ENCODE data around the gene SLC49A3. TPM values are rescaled to one million over a fixed set of nuclear protein-coding genes. Genes with fewer than 3 reads are reported as not detected.

Gene SLC49A3
- polyA plus RNA-seq, 1 donor (not counting 4 experiments of a cell fraction or from before 2014, with no cell fraction given): 0.04 TPM

DNA sequence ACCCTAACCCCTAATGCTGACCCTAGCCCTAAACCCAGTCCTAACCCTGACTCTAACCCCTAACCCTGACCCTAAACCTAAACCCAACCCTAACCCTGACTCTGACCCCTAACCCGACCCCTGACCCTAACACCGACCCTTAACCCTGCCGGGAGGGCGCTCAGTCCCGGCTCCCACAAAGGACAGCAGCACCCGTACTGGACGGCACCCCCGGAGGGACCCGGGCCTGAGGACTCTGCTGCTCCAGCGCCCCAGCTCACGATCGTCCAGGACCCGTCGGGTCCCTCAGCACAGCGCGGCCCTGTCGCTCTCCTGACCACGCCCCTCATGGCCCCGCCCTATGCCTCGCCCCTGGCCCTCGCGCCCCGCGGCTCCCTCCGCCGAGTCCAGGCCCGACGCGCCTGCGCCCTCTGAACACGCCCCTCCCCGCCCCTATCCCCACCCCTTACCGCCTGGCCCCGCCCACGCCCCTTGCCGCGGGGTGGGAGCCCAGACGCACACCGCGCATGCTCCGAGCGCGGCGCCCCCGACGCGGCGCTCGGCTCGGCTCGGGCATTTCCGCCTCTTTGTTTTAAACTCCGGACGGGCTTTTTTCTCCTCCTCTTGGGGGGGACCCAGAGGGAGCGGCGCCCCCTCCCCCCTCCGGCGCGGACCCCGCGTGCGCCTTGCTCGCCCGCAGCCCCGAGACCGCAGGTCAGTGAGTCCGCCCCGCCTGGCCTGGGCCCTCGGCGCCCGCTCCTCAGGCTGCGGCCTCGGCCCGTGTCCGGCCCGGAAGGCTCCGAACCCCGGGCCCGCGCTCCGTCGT, 16.5 kb upstream of the SLC49A3 start, which contains the start of gene PCGF3:
Gene PCGF3 (plus strand): TSS at position 555 of the 805 bp plus-strand sequence. CDS start 27,849 bp downstream, outside the sequence.
- peak within 1 kb of the TSS; percentile 79 for H3K27ac ChIP-seq (ENCODE audit: control insufficient read depth, insufficient read depth, low read length)
- no peaks in the 10 kb centered on the region for H4K20me1 ChIP-seq (ENCODE audit: control insufficient read depth, extremely low read depth, insufficient read depth, low read length)
- H3K4me3 ChIP-seq (ENCODE audit: control insufficient read depth in 2 of 3, extremely low read depth in 1 of 3, insufficient read depth in 2 of 3, low read depth in 1 of 3, low read length in 3 of 3): peak within 1 kb of the TSS; percentile 83 to 96 (median 89)
- H3K79me2 ChIP-seq (ENCODE audit: control insufficient read depth, insufficient read depth, low read length): peaks cover 39% of the 10 kb centered on the region
- peak within 1 kb of the TSS; percentile 73 for H2AFZ ChIP-seq (ENCODE audit: control insufficient read depth, low read length)
- FAIRE-seq: no peak
- peaks cover 4% of the 10 kb centered on the region for H3K9me1 ChIP-seq (ENCODE audit: control insufficient read depth, extremely low read depth, insufficient read depth, low read length)
- H3K27me3 ChIP-seq (ENCODE audit: control insufficient read depth, extremely low read depth, insufficient read depth, low read length): no peaks in the 10 kb centered on the region
- peaks cover 21% of the 10 kb centered on the region for H3K4me1 ChIP-seq (ENCODE audit: control insufficient read depth, extremely low read depth, insufficient read depth, low read length)
- no peak for TF ChIP-seq CTCF (optimal IDR thresholded peaks at IDR 0.05 in 1 of 3, IDR thresholded peaks at IDR 0.05 in 1 of 3, conservative IDR thresholded peaks at IDR 0.05 in 1 of 3; ENCODE audit: extremely low read depth in 1 of 3, insufficient read depth in 2 of 3, low read length in 3 of 3)
- TF ChIP-seq EZH2 (IDR thresholded peaks at IDR 0.05; ENCODE audit: low read length): no peak
- peak within 1 kb of the TSS; percentile 97 for H3K9ac ChIP-seq (ENCODE audit: control insufficient read depth, extremely low read depth, insufficient read depth, low read length)
- peak; percentile 61 for DNase-seq (ENCODE audit: low read depth, low spot score)
- H3K4me2 ChIP-seq (ENCODE audit: control insufficient read depth, extremely low read depth, insufficient read depth, low read depth, low read length): peak within 1 kb of the TSS; percentile 92
- no peaks in the 10 kb centered on the region for H3K9me3 ChIP-seq (ENCODE audit: control insufficient read depth, low read depth, low read length)
- peaks cover 5 to 6% of the 10 kb centered on the region in 2 experiments for H3K36me3 ChIP-seq (ENCODE audit: control insufficient read depth in 2 of 2, extremely low read depth in 1 of 2, insufficient read depth in 2 of 2, low read length in 2 of 2)
- dilution Hi-C loops (cut with MboI; ENCODE audit: extremely low pct_ligation_motif_present, low sequenced_read_pairs): no loop called here

- H3K79me2 ChIP-seq (ENCODE audit: control insufficient read depth, insufficient read depth, low read length): peaks cover 34% of the 10 kb centered on the region
- H3K4me1 ChIP-seq (ENCODE audit: control insufficient read depth, extremely low read depth, insufficient read depth, low read length): peaks cover 23% of the 10 kb centered on the region
- H3K9me3 ChIP-seq (ENCODE audit: control insufficient read depth, low read depth, low read length): no peaks in the 10 kb centered on the region
- no peak overlapping the region for H2AFZ ChIP-seq (ENCODE audit: control insufficient read depth, low read length)
- FAIRE-seq: no peak
- peaks cover 4% of the 10 kb centered on the region for H3K9me1 ChIP-seq (ENCODE audit: control insufficient read depth, extremely low read depth, insufficient read depth, low read length)
- H3K36me3 ChIP-seq (ENCODE audit: control insufficient read depth in 2 of 2, extremely low read depth in 1 of 2, insufficient read depth in 2 of 2, low read length in 2 of 2): peaks cover 0 to 2% of the 10 kb centered on the region in 2 experiments
- H3K27me3 ChIP-seq (ENCODE audit: control insufficient read depth, extremely low read depth, insufficient read depth, low read length): no peaks in the 10 kb centered on the region
- peak overlapping the region; percentile 68 for H3K9ac ChIP-seq (ENCODE audit: control insufficient read depth, extremely low read depth, insufficient read depth, low read length)
- dilution Hi-C loops (cut with MboI; ENCODE audit: extremely low pct_ligation_motif_present, low sequenced_read_pairs): no loop called here
- peak overlapping the region; percentile 67 for H3K27ac ChIP-seq (ENCODE audit: control insufficient read depth, insufficient read depth, low read length)
- peak overlapping the region; percentile 61 to 96 (median 69) for H3K4me3 ChIP-seq (ENCODE audit: control insufficient read depth in 2 of 3, extremely low read depth in 1 of 3, insufficient read depth in 2 of 3, low read depth in 1 of 3, low read length in 3 of 3)
- TF ChIP-seq CTCF (optimal IDR thresholded peaks at IDR 0.05 in 1 of 3, IDR thresholded peaks at IDR 0.05 in 1 of 3, conservative IDR thresholded peaks at IDR 0.05 in 1 of 3; ENCODE audit: extremely low read depth in 1 of 3, insufficient read depth in 2 of 3, low read length in 3 of 3): no peak
- no peak for TF ChIP-seq EZH2 (IDR thresholded peaks at IDR 0.05; ENCODE audit: low read length)
- peak overlapping the region; percentile 92 for H3K4me2 ChIP-seq (ENCODE audit: control insufficient read depth, extremely low read depth, insufficient read depth, low read depth, low read length)
- no peak for DNase-seq (ENCODE audit: low read depth, low spot score)
- H4K20me1 ChIP-seq (ENCODE audit: control insufficient read depth, extremely low read depth, insufficient read depth, low read length): no peaks in the 10 kb centered on the region
Measured at GRCh38 chr4:704971-705277, 16.0 kb upstream of the SLC49A3 start.
